22Rv1 (cell line): ENCODE measurements around the gene TRMT61B.

Experiments used
- ZFX ChIP-seq: fragments of 450-650 bp; IDR thresholded peaks from 2 replicates; pipeline ENCODE4 v1.6.1; 2017; ENCODE audit warnings: antibody characterized with exemption, borderline replicate concordance
- TF ChIP-seq, protein P1 (sequence below): fragments of 450-650 bp; IDR thresholded peaks from 2 replicates; pipeline ENCODE4 v1.5.1; 2017; ENCODE audit warnings: mild to moderate bottlenecking

- TF ChIP-seq, protein P1, sequence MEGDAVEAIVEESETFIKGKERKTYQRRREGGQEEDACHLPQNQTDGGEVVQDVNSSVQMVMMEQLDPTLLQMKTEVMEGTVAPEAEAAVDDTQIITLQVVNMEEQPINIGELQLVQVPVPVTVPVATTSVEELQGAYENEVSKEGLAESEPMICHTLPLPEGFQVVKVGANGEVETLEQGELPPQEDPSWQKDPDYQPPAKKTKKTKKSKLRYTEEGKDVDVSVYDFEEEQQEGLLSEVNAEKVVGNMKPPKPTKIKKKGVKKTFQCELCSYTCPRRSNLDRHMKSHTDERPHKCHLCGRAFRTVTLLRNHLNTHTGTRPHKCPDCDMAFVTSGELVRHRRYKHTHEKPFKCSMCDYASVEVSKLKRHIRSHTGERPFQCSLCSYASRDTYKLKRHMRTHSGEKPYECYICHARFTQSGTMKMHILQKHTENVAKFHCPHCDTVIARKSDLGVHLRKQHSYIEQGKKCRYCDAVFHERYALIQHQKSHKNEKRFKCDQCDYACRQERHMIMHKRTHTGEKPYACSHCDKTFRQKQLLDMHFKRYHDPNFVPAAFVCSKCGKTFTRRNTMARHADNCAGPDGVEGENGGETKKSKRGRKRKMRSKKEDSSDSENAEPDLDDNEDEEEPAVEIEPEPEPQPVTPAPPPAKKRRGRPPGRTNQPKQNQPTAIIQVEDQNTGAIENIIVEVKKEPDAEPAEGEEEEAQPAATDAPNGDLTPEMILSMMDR, result no peak
- TF ChIP-seq ZFX, result no peak
Observed at GRCh38 chr2:28822036-28822435, 48.1 kb downstream of the TRMT61B start.
